H54 (cell line): Measurements from ENCODE around the gene GABBR2.

Source experiments
- DNase-seq: peaks from one replicate; pipeline ENCODE4 v3.0.0; 2011; ENCODE audit warnings: low spot score, mixed read lengths; ENCODE audit not compliant: insufficient read length
- FAIRE-seq: peaks from 3 replicates; lab custom pipeline; 2011; peaks lifted over from hg19 to GRCh38; lab: Jason Lieb, UNC
- POLR2A ChIP-seq: IDR thresholded peaks from 2 replicates; pipeline ENCODE4 v1.6.1; 2011; ENCODE audit warnings: low read depth, mild to moderate bottlenecking, low read length

The GABBR2 gene

DNA sequence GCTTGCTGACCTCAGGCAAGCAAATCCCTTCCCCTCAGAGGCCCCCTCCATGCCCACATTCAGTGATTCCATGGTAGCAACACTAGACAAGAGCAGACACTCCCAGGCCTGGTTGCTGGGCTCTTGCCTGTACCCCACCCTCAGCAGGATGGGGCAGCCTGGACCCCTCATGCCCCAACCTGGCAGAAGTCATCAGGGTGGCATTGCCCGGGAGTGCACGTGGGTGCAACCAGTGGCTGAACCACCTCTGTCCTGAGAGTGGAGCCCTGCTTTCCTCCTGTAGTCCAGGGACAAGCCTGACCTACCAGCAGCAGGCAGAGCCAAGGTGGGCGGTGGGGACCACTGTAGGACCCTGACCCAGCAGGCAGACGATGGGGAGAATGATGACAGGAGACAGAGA lies 387.5 kb downstream of the GABBR2 start:
- DNase-seq (no peak), FAIRE-seq (no peak)
- no peak for TF ChIP-seq POLR2A

DNA sequence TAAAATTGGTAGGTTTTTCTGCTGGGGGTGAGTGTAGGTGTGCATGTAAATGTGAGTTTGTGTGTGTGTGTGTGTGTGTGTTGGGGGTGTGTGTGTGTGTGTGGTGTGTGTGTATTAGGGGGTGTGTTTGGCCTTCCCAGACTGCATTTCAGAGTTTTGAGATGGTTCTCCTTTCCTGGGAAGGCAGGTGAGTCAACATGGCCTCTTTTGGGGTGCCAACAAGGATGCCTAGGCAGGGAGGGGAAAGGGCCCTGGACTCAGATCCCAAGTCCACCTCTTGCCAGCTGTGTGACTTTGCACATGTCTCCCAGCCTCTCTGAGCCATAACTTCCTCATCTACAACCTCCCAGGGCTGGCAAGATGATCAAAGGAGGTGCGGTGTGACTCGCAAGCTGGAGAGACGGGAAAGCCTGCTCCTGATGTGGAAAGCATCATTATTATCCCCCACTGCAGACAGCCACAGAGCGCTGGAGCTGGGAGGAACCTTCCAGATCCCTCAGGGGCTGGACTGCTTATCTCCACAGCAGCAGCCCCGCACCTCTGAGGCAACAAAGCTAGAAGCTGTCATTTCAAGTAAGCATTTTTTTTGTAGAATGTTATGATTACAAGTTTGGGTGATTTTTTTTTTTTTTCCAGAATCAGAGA lies 389.8 kb downstream of the GABBR2 start:
- no peak for FAIRE-seq
- TF ChIP-seq POLR2A = no peak
- DNase-seq = no peak

GRCh38 chr9:98318041-98318790 lies 390.5 kb downstream of the GABBR2 start:
- no peak for TF ChIP-seq POLR2A
- FAIRE-seq = no peak
- no peak for DNase-seq

DNA sequence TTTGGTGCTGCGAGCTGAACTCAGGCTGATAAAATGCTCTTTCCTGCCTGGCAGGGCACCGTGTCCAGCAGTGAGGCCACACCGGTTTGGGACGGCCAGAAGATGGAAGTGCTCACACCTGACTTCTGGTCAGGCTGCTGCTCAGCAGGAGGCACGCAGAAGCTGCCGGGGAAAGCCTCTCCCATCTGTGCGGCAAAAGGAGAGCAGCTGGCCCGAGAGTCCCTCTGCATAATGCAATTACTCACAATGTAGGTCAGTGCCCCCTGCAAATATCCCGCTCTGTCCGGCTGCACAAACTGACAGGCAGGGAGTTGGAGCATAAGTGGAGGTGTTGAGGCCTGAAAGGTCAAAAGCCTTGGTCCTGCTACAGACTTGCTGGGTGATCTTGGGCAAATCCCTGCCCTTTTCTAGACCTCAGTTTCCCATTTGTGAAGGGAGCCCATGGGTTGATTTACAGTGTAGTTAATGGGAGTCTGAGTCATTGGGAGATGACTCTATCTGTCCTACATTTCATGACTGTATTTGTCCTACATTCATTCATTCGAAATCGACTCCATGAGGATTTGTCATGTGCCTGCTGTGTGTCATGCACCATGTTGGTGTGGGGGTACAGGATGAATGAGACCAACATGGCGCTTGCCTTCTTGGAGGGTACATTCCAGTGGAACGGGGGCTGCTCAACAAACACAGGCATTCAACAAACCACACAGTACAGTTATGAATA lies 391.4 kb downstream of the GABBR2 start:
- DNase-seq (peak; percentile 84), FAIRE-seq (peak; percentile 74)
- no peak for TF ChIP-seq POLR2A

- TF ChIP-seq POLR2A = no peak
- no peak for DNase-seq
- no peak for FAIRE-seq
These were observed 392.1 kb downstream of the GABBR2 start for GRCh38 chr9:98316445-98317133.

DNA sequence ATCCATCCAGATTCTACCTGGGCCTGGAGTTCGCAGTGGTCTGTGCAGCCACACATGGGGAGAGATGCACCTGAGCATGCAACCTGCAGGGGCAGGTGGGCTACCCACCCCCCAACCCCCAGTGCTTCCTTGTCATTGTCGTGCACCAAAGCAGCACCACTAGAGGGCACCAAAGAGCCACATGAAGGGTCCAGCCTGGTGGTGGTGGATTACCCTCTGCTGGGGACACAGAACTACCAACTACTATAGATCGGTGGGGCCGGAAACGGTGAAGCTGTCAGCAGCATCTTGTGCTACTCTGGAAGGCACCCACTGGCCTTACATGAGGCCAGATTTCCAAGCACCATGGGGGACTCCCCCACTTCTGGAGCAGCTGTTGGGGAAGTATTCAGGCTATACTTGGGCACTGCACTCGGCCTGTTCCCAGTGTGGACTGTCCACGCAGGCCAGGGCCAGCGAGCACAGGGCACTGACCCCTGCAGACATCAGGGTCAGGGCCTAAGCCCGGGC lies 393.1 kb downstream of the GABBR2 start:
- no peak for TF ChIP-seq POLR2A
- DNase-seq (peak; percentile 95), FAIRE-seq (no peak)

DNA sequence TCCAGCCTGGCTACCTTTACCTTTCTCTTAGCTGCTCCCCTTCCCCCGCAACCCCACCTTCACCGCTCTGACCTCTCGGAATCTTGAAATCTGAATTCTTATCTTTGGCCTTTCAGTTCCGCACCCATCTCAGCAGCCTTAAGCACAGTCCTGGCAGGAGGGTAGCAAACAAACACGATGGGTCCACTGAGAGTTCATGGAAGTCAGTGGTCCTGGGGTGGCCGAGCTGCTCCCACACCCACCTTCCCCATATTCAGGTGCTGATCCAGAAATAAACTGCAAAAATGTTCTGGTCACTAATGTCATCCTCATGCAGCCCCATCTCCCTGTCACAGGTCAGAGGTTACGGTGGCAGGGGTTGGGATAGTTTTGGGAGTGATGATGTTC lies 393.7 kb downstream of the GABBR2 start:
- no peak for FAIRE-seq

GRCh38 chr9:98314381-98315066 lies 394.2 kb downstream of the GABBR2 start:
- no peak for DNase-seq
- FAIRE-seq = no peak
- TF ChIP-seq POLR2A = no peak

More for the DNA sequence above, 393.7 kb downstream of the GABBR2 start:
- DNase-seq = no peak
- TF ChIP-seq POLR2A = no peak

DNA sequence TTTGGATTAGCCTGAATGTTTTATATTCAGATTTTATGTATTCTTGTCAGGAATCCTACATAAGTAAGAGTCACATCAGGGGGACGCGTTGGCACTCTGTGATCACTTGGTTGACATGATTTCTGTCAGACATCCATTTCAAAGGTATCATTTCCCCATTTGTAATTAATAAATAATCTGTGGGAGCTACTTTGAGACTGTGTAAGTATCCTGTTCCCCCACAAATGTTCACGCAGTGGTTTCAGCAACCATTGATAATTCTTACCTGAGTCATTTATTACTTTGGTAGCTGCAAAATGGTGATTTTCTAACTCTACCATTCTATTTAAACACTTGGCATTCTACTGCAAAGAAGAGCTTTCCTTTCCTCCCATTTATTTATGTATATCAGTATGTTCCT lies 396.4 kb downstream of the GABBR2 start:
- DNase-seq (no peak), FAIRE-seq (no peak)
- TF ChIP-seq POLR2A = no peak

GRCh38 chr9:98311541-98311940 lies 397.2 kb downstream of the GABBR2 start:
- no peak for FAIRE-seq
- TF ChIP-seq POLR2A = no peak
- no peak for DNase-seq

DNA sequence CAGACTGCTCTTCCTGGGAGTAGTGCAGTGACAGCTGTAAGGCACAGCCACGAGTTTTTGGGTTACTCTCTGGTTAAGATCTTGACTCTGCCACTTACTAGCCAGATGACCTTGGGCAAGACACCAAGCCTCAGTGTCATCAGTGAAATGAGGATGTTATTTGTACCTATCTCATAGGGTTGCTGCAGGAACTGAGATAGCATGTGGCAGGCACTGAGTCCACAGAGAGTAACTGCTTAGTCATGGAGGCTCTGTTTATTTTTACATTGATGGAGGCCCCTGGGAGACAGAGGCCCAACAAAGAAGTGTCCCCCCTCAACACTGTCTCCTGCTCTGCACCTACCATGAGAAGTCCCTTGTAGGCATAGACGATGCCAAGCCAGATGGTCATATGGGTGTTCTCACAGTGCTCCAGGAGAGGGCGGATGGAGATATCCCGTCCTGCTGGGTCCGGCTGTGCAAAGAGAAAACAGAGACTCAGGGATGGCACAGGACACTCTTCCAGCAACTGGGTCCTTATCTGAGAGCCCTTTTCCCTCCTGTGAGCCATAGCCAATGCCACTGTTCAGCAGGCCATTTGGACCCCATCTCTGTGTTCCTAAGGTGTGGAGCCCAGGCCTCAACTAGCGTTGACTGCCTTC lies 397.9 kb downstream of the GABBR2 start:
- DNase-seq (no peak), FAIRE-seq (no peak)
- TF ChIP-seq POLR2A = no peak

DNA sequence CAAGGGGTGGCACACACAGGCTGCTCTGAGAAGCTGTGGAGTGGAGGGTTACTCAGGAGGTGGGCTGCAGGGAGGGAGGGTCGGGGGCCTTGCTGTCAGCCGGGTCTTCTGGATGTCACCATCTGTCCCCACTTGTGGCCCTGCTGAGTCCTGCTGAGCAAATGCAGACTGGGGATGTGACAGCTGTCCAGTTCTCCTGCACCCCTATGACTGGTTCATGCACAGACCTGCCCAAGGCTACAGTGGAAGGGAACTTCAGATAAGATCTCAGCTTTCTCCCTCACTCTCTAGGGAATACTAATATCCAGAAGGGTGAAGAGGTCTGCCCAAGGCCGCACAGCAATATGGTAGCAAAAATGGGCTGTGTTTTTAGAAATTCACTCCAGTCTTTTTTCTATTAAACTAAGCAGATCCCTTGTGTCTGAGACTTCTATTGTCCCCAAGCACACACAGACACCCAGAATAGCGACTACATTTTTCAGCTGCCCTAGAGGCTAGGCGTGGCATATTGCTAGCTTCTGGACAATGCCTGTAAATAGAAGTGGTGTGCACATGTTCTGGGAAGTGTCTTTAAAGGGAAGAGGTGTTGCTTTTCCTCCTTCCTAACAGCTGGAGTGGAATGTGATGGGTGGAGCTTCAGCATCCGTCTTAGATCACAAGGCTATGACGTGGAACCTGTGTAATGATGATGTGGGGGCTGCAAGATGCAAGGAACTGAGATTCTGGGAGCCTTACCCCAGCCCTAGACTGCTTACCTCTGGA lies 402.2 kb downstream of the GABBR2 start:
- DNase-seq = no peak
- FAIRE-seq = no peak
- TF ChIP-seq POLR2A = no peak
